NB4 (cell line): Measurements from ENCODE around the gene APOBEC4.

Experiments used
- MYC ChIP-seq: IDR thresholded peaks from 2 replicates; pipeline ENCODE4 v1.6.1; 2011; ENCODE audit warnings: low read depth, low read length
- POLR2A ChIP-seq: IDR thresholded peaks from 2 replicates; pipeline ENCODE4 v1.6.1; 2011; ENCODE audit warnings: mild to moderate bottlenecking; ENCODE audit not compliant: insufficient read length; ENCODE audit errors: extremely low read depth
- TF ChIP-seq, protein P1 (sequence below): IDR thresholded peaks from one replicate; pipeline ENCODE4 v1.5.1; 2012; ENCODE audit warnings: low read depth, low read length

GRCh38 chr1:183646776-183647175 is 6.3 kb downstream of the APOBEC4 start:
- TF ChIP-seq, protein P1, sequence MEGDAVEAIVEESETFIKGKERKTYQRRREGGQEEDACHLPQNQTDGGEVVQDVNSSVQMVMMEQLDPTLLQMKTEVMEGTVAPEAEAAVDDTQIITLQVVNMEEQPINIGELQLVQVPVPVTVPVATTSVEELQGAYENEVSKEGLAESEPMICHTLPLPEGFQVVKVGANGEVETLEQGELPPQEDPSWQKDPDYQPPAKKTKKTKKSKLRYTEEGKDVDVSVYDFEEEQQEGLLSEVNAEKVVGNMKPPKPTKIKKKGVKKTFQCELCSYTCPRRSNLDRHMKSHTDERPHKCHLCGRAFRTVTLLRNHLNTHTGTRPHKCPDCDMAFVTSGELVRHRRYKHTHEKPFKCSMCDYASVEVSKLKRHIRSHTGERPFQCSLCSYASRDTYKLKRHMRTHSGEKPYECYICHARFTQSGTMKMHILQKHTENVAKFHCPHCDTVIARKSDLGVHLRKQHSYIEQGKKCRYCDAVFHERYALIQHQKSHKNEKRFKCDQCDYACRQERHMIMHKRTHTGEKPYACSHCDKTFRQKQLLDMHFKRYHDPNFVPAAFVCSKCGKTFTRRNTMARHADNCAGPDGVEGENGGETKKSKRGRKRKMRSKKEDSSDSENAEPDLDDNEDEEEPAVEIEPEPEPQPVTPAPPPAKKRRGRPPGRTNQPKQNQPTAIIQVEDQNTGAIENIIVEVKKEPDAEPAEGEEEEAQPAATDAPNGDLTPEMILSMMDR, result no peak
- TF ChIP-seq MYC (no peak), POLR2A (no peak)
